Measurements from ENCODE around the gene TSSK3.
"Not testable (repeated sequence)": the region's sequence is repeated elsewhere in the genome, so short reads cannot be mapped to it uniquely, and the experiment has no call there.

Gene TSSK3

GRCh38 chr1:32338637-32339145 lies 23.6 kb upstream of the TSSK3 start:
- no peak for DNase-seq (ENCODE audit: low spot score)

- no peak for DNase-seq (ENCODE audit: low spot score)
Measured at GRCh38 chr1:32339363-32339978, 22.9 kb upstream of the TSSK3 start.

- no peak for DNase-seq (ENCODE audit: low spot score)
Measured at GRCh38 chr1:32341186-32341757, 21.1 kb upstream of the TSSK3 start.

- DNase-seq (ENCODE audit: low spot score): no peak
Measured at GRCh38 chr1:32341971-32342370, 20.4 kb upstream of the TSSK3 start.

- no peak for DNase-seq (ENCODE audit: low spot score)
Measured at GRCh38 chr1:32342704-32343103, 19.6 kb upstream of the TSSK3 start.

- no peak for DNase-seq (ENCODE audit: low spot score)
Measured at GRCh38 chr1:32345289-32345827, 17.0 kb upstream of the TSSK3 start.

- DNase-seq (ENCODE audit: low spot score): no peak
Measured at GRCh38 chr1:32346532-32347157, 15.7 kb upstream of the TSSK3 start.

GRCh38 chr1:32349211-32349708 lies 13.1 kb upstream of the TSSK3 start:
- no peak for DNase-seq (ENCODE audit: low spot score)

GRCh38 chr1:32350785-32351398 lies 11.4 kb upstream of the TSSK3 start:
- peak; percentile 91 for DNase-seq (ENCODE audit: low spot score)

GRCh38 chr1:32351399-32352238 lies 10.7 kb upstream of the TSSK3 start:
- peak; percentile 96 for DNase-seq (ENCODE audit: low spot score)

- no peak for DNase-seq (ENCODE audit: low spot score)
Measured at GRCh38 chr1:32352239-32352745, 10.0 kb upstream of the TSSK3 start.

- DNase-seq (ENCODE audit: low spot score): no peak
Measured at GRCh38 chr1:32352831-32353383, 9.4 kb upstream of the TSSK3 start.

GRCh38 chr1:32353431-32353830 lies 8.9 kb upstream of the TSSK3 start:
- no peak for DNase-seq (ENCODE audit: low spot score)

GRCh38 chr1:32353886-32354570 lies 8.3 kb upstream of the TSSK3 start:
- DNase-seq (ENCODE audit: low spot score): no peak

GRCh38 chr1:32355778-32356177 lies 6.6 kb upstream of the TSSK3 start:
- not testable (repeated sequence) for DNase-seq (ENCODE audit: low spot score)

GRCh38 chr1:32356478-32356877 lies 5.9 kb upstream of the TSSK3 start:
- no peak for DNase-seq (ENCODE audit: low spot score)

GRCh38 chr1:32357614-32358013 lies 4.7 kb upstream of the TSSK3 start:
- DNase-seq (ENCODE audit: low spot score): no peak

- DNase-seq (ENCODE audit: low spot score): no peak
Measured at GRCh38 chr1:32358435-32358834, 3.9 kb upstream of the TSSK3 start.

- no peak for DNase-seq (ENCODE audit: low spot score)
Measured at GRCh38 chr1:32361308-32361673, 1.0 kb upstream of the TSSK3 start.

GRCh38 chr1:32361674-32362473 lies 465 bp upstream of the TSSK3 start:
- DNase-seq (ENCODE audit: low spot score): peak; percentile 78

Data from ecto neural progenitor cell (in vitro differentiated cells).